ENCODE results near the gene SCAF4.
"Not testable (repeated sequence)": the region's sequence is repeated elsewhere in the genome, so short reads cannot be mapped to it uniquely, and the experiment has no call there.

Gene SCAF4

DNA sequence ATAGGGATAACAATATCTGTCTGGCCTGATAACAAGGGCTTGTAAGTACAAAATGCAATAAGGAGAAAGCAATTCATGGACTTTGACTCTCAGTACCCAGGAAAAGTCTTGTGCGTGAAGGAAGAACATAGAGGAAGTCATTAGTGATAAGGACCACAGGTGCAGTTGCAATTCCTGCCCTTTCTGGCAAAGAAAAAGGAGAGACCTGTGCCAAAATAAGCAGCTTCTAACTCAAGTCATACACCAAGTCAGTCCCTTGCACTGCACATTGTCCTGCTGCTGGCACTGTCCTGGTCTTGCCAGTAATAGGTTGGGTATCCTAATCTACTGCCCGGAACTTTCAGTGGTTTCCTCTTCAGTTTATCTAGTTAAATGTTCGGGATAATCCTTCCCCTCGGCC lies 87.3 kb downstream of the SCAF4 start:
- DNase-seq (ENCODE audit: low spot score) = no peak

DNA sequence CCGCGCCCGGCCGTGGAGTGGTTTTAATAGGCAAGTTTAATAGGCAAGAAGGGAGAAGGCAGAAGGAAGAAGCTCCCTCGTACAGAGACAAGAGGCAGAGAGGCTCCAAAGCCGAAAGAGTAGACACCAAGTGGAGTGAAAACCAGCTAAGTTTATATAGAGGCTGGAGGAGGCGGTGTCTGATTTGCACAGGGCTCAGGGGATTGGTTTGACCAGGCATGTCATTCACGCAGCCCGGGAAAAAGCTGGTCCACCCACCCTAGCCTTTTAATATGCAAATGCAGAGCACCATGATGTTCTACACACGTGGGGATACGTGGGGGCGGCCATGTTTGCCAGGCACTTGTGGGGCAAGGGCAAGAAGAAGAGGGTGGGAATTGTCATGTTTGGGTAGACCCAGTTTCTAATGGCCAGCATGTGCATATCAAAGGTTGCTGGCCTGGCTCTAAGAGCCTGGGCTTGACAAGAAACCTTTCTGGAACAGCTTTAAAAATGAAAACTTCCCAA lies 90.4 kb downstream of the SCAF4 start:
- no peak for DNase-seq (ENCODE audit: low spot score)

DNA sequence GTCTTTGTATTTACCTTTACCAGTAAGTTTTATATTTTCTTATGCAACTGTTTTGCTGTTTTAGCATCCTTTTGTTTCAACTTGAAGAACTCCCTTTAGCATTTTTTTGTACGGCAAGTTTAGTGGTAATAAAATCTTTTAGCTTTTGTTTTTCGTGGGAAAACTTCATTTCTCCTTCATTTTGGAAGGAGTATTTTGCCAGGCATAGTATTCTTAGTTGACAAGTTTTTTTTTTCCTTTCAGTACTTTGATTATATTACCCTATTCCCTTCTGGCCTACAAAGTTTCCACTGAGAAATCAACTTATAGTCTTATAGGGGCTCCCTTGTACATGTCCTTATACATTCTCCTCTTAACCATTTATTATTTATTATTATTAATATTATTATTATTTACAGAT lies 95.0 kb downstream of the SCAF4 start:
- no peak for DNase-seq (ENCODE audit: low spot score)

DNA sequence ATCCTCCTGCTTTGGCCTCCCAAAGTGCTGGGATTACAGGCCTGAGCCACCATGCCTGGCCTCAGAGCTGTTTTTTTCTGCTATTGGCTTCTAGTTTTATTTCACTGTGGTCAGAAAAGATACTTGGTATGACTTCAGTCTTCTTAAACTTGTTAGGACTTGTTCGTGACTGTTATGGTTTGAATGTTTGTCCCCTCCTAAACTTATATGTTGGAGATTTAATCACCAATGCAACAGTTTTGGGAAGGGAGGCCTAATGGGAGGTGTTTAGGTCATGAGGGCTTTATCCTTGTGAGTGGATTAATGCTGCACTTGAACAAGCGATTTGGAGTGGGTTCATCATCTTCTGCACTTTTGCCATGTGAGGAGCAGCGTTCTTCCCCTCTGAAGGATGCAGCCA lies 96.9 kb downstream of the SCAF4 start:
- DNase-seq (ENCODE audit: low spot score) = no peak

DNA sequence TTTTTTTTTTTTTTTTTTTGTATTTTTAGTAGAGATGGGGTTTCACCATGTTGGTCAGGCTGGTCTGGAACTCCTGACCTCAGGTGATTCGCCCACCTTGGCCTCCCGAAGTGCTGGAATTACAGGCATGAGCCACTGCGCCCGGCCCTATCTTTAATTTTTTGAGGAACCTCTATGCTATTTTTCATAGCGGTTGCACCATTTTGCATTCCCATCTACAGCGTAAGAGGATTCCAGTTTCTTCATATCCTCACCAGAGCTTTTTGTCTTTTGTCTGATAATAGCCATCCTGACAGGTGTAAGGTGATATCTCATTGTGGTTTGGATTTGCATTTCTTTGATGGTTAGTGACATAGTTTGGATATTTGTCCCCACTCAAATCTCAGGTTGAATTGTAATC lies 100.0 kb downstream of the SCAF4 start:
- DNase-seq (ENCODE audit: low spot score) = not testable (repeated sequence)

DNA sequence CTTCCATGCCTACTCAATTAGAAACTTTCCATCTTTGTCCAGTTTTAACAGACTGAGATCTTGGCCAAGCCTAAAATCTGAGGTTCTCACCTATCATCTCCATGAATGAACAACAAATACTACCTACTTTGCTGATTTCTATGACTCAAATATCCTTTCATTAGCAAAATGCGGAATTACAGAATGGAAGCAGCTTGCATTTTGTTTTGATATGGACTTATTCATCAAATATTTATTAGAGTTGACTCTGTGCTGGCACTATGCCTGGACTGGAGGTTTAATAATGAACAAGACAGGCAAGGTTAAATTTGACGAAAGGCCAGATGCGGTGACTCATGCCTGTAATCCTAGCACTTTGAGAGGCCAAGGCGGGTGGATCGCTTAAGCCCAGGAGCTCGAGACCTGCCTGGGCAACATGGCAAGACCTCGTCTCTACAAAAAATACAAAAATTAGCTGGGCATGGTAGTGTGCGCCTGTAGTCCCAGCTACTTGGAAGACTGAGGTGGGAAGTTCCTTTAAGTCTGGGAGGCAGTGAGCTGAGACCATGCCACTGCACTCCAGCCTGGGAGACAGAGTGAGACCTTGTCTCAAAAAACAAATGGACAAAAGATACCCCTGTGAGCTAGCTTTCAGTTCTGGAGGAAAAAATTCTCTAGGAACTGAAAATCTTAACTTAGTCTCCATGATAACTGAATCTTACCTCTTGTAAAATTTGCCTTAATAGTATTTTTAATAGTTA lies 101.8 kb downstream of the SCAF4 start:
- DNase-seq (ENCODE audit: low spot score) = no peak

DNA sequence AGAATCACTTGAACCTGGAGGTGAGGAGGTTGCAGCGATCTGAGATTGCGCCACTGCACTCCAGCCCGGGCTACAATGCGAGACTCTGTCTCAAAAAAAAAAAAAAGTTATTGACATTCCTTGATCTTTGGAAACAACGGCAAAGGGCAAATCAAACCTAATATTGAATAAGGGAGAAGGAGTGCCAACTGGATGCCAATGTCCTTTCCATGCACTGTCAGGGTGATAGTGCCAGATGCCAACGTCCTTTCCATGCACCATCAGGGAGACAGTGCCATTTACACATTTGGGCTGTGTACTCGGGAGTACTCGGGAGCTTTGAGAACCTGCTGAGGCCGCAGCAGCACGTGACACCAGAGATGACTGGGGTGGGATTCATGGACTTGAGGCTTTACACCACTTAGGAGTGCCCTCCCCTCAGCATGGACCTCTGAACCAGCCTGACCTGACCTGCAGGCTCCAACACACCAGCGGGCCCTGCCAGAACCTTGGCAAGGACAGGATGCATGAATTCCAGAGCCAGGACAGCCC lies 106.9 kb downstream of the SCAF4 start:
- no peak for DNase-seq (ENCODE audit: low spot score)

DNA sequence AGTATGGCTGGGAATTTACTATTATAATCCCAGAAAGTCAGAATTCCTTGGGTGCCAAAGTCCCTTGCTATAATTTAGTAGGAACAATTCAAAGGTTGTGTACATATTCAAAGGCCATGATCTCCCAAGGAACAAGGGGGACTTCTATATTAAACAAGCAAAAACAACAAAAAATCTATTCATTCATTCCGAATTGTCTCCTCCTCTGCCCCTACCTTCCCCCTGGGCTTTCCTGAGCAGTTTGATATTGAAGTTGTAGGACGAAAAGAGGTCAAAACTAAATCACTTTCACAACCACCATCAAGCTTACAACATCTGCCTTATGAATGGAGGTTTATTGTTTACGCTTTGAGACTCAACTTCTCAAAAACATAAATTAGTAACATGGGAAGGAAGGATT lies 107.7 kb downstream of the SCAF4 start:
- no peak for DNase-seq (ENCODE audit: low spot score)

DNA sequence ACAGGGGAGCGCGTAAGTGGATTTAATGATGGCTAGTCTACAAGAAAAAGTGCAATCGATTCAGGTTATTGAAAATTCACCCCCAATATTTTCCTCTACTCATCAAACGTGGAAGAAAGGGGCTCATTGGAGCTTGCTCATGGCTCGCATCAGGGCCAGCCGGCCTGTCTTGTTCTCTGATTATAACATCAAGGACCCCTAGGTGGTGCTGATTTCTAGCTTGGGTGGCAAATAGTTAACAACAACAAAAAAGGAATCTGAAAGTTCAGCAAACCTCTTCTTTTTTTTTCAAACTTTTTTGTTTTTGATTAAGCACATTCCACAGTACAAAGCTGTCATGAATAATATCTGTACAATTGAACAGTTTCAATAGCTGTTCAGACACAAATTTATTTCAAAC lies 108.3 kb downstream of the SCAF4 start:
- no peak for DNase-seq (ENCODE audit: low spot score)

DNA sequence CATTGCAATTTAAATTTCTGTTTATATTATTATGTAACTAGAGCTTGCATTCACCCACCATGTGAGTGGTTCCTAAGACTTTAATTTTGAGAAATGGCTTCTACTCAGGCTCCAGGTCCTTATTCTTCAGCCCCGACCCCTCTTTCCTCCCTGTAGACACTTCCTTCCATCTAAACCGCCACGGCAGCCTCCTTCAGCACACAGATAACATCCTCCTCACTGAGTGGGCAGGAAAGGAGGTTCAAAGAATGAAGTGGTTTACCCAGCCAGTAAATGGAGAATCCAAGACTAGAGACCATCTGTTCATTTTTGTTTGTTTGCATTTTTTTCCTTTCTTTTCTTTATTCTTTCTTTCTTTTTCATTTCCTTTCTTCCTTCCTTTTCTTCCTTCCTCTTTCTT lies 109.5 kb downstream of the SCAF4 start:
- DNase-seq (ENCODE audit: low spot score) = no peak

Small RNAs within 50 kb of the gene (small RNA-seq; reads per million reads assigned to genes)
- 0 to 0.04 reads per million in 2 experiments for gene RF01241
